Retinal pigment epithelial cell (primary cell): ENCODE results near the gene PAK1.

Source experiments
- DNase-seq: peaks from one replicate; pipeline ENCODE4 v3.0.0-alpha.2; 2010; ENCODE audit warnings: low read depth
- H3K4me3 ChIP-seq: 2 replicates; pipeline ENCODE4 v1.5.1; 2011; ENCODE audit warnings: mild to moderate bottlenecking, low read length, control low read depth, moderate library complexity
- CTCF ChIP-seq: conservative IDR thresholded peaks from 2 replicates; pipeline ENCODE4 v1.5.1; 2011; ENCODE audit warnings: low read depth, low read length, control low read depth, inconsistent platforms

Gene PAK1

GRCh38 chr11:77407613-77408012, 66.3 kb downstream of the PAK1 start:
- H3K4me3 ChIP-seq: no peak overlapping the region
- TF ChIP-seq CTCF: no peak
- peak; percentile 59 for DNase-seq

DNA sequence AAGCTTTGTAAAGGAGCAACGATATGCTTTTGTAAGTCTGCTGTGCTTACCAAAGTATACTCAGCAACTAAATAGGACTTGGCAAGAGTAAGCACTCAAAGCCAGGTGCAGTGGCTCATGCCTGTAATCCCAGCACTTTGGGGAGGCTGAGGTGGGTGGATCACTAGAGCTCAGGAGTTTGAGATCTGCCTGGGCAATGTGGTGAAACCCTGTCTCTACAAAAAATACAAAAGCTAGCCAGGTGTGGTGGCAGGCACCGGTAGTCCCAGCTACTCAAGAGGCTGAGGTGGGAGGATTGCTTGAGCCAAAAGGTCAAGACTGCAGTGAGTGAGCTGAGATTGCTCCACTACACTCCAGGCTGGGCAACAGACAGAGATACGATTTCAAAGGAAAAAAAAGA, 67.5 kb downstream of the PAK1 start:
- no peak for DNase-seq
- no peak overlapping the region for H3K4me3 ChIP-seq
- no peak for TF ChIP-seq CTCF

DNA sequence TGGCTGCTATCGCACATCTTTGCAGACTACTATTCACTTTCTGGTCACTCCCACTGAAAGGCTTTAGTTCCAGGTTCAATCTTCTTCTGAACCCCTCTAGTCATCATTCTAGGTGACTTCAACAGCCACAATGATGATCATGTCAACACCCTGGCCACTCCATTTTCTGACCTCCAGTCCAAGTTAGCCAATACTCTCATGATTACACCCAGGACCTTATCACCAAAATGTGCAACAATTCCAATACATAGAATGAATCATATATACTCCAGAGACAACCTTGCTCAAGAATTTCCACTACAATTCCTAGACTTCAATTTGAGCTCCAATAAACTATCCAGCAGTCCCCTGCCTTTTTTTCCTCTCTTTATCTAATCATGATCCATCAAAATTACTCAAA, 70.7 kb downstream of the PAK1 start:
- TF ChIP-seq CTCF: no peak
- no peak for DNase-seq
- H3K4me3 ChIP-seq: no peak overlapping the region

DNA sequence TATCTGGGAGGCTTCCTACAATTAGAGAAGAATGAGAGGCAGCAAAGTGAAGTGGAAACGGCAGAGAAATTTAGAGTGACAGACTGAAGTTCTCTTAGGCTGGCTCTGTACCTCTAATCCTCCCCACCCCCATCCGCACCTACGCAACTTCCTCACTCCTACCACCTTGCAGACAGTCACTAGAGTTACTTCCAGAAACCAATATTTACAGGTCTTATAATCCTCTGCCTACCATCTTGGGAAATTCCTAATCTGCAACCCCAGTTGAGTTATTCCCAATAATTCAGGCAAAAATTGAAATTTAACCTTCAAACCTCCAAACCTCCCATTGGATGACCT, 71.7 kb downstream of the PAK1 start:
- no peak overlapping the region for H3K4me3 ChIP-seq
- no peak for DNase-seq
- TF ChIP-seq CTCF: no peak

- no peak for TF ChIP-seq CTCF
- H3K4me3 ChIP-seq: no peak overlapping the region
- DNase-seq: no peak
Observed at GRCh38 chr11:77401486-77402217, 72.2 kb downstream of the PAK1 start.

GRCh38 chr11:77400775-77401449, 73.0 kb downstream of the PAK1 start:
- DNase-seq: no peak
- no peak overlapping the region for H3K4me3 ChIP-seq
- no peak for TF ChIP-seq CTCF

DNA sequence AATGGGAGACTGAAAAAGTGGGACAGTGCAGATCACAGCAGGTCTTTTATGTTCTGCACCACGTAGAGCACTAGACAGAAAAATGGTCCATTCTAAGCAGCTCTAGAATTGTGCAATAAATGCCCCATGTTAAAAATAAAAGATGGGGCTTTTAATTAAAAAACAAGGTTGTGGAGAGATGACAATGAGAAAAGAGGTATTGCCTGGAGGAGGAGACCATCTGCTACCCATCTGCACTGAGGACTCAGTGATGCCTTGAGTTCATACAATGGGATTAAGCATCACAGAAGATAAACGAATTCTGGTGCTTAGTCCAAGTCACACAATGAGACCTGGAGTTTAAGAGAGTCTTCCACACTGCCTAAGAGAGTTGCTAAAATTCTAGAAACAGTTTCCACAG, 73.6 kb downstream of the PAK1 start:
- no peak for DNase-seq
- no peak overlapping the region for H3K4me3 ChIP-seq
- TF ChIP-seq CTCF: no peak
